AG04449 (cell line): ENCODE results near the gene RXFP1.

ENCODE experiments used
- CTCF ChIA-PET: fragments of 350-600 bp; formaldehyde crosslinking; extraction: SDS; loops from one replicate; lab custom pipeline; 2021; ENCODE audit warnings: antibody characterized with exemption; lab: Yijun Ruan, JAX
- POLR2A ChIA-PET: fragments of 400-600, 350-600 bp; formaldehyde crosslinking; extraction: SDS; loops from one replicate; lab custom pipeline; 2020; ENCODE audit warnings: antibody characterized with exemption, inconsistent platforms; lab: Yijun Ruan, JAX
- DNase-seq: peaks from one replicate; pipeline ENCODE4 v3.0.0-alpha.2; 2010; ENCODE audit warnings: low read depth, low spot score
- H3K4me3 ChIP-seq: 2 replicates; pipeline ENCODE4 v1.5.1; 2011; ENCODE audit warnings: low read depth, mild to moderate bottlenecking, control low read depth, low read length
- CTCF ChIP-seq: IDR thresholded peaks from one replicate; pipeline ENCODE4 v1.5.1; 2011; ENCODE audit warnings: mild to moderate bottlenecking, moderate library complexity, low read length, control low read depth, inconsistent platforms; ENCODE audit not compliant: insufficient read depth; ENCODE audit errors: missing control alignments

The RXFP1 gene

DNA sequence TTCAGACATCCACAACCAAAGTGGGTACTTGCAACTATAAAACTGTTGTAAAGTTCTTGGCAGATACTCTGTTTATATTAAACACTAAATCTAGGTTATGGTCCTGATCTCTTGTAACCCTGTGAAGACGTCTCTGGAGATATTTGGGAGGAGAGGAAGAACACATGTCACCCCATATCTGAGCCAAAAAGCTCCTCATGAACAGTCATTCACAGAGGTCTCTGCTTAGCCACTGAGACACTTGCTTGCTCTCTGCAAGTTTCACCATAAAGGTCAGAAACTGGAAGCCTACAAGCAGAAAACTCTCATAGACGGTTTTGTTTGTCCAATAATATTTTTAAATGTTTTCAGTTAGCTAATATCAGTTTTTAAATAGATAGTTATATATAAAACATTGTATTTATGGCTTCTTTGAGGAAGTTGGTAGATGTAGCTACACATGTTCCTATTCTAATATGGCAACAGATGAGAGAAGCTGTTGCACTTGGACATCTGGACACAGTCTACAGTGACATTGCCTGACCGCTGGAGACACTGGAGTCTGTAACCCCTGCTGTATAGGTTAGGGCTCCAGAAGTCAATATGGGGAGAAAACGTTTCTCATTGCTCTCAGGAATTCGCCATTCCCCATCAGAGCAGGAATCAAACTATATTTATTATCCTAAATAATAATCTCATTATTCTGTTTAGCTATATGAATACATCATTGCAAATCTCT, 76.4 kb downstream of the RXFP1 start:
- DNase-seq: no peak
- no peak for TF ChIP-seq CTCF
- POLR2A ChIA-PET: no interaction called here
- H3K4me3 ChIP-seq: no peak overlapping the region
- CTCF ChIA-PET: interaction anchor here (1.0 kb wide), 1 partner anchor 27 kb away, joined by 5 read pairs; no protein-coding TSS in a partner anchor

DNA sequence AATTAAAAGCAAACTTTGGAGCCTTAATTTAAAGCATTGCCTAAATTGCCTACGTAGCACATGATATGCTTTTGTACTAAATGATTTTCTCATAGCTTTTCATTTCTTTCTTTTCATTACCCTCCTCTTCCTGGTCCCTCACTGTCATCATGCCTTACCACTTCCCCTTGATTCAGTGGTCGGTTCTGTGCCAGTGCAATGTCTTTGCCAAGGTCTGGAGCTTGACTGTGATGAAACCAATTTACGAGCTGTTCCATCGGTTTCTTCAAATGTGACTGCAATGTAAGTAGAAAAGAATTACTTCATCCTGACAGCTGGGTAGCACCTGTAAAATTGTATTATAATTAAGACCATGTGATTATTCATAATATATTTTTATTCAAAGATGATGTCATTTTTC, 77.5 kb downstream of the RXFP1 start:
- no peak for DNase-seq
- ChIA-PET POLR2A (no interaction called here), CTCF (no interaction called here)
- H3K4me3 ChIP-seq: no peak overlapping the region
- no peak for TF ChIP-seq CTCF

DNA sequence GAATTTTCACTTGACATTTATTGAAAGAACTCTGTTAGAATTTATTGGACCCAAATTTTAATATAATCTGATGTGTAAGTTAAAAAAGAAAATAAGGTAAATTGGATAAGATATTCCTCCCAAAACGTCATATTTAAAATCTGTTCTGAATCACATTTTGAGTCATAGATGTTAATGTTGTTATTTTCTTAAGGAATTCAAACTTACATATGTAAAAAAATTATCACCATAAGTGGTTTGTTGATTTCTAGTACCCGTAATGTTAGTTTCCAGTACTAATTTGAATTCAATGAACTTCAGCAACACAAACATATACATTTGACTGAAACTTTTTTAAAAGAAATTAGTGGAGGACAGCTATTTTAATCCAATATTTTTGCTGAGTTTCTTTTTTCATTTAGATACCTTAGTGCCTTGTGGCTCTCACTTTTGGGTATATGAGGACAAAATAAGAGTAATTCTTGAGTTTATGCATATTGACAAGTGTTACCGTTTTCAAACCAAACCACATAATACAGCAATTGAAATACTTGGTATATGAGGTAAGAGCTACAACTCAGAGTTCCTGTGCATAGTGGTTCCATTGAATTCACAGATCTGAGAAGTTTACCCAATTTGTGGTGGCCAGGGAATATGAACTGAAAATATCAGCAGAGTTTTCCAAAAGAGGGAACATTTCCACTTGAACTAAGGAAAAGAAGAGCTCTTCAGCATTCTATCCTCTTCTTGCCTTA, 78.2 kb downstream of the RXFP1 start:
- no peak for TF ChIP-seq CTCF
- CTCF ChIA-PET: no interaction called here
- no peak for DNase-seq
- POLR2A ChIA-PET: no interaction called here
- no peak overlapping the region for H3K4me3 ChIP-seq

- no peak overlapping the region for H3K4me3 ChIP-seq
- TF ChIP-seq CTCF: no peak
- POLR2A ChIA-PET: no interaction called here
- DNase-seq: no peak
- CTCF ChIA-PET: interaction anchor here (1.3 kb wide), 1 partner anchor 350 kb away, joined by 3 read pairs; no protein-coding TSS in a partner anchor
Observed at GRCh38 chr4:158604369-158604768, 82.7 kb downstream of the RXFP1 start.

DNA sequence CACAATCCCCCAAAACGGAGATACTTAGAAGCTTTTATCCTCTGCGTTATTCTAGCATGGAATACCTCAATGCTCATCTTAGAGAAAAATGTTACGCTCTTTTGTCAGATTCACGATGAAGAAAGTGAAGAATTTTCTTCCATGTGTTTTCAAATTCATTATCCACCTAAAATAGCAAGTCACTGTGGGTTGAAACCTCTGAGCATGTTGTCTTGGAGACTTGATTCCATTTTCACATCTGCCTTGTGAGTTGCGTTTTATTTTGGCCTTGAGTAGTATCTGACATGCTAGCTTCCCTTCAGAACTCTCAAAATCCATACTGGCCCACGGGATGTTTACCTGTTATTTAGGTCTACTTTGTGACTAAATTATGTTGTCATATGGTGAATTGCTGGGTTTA, 83.7 kb downstream of the RXFP1 start:
- no peak for DNase-seq
- POLR2A ChIA-PET: no interaction called here
- TF ChIP-seq CTCF: no peak
- H3K4me3 ChIP-seq: no peak overlapping the region
- CTCF ChIA-PET: interaction anchor here (0.9 to 1.3 kb wide), 2 partner anchors 27 to 351 kb away, joined by 3 read pairs; no protein-coding TSS in a partner anchor

DNA sequence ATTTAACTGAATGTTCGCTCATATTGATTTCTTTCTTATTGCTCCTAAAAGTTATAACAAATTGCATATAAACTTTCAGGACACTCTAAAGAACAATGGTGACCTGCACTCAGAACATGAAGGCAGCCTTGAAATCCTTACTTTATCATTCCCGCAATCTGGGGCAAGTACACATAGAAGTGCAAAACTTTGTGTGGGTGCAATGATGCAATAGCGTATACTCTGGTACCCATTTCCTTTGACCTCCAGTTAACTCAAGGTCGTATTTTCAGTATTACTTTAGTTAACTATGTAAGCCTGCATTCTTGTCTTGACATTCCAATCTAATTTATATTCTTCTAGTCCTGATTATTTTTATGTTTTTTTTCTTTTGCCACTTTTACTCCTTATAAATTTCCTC, 85.3 kb downstream of the RXFP1 start:
- POLR2A ChIA-PET: no interaction called here
- no peak overlapping the region for H3K4me3 ChIP-seq
- DNase-seq: no peak
- no peak for TF ChIP-seq CTCF
- CTCF ChIA-PET: no interaction called here
